GM21825 (cell line): Measurements from ENCODE around the gene PGS1.
"Not testable (repeated sequence)": the region's sequence is repeated elsewhere in the genome, so short reads cannot be mapped to it uniquely, and the experiment has no call there.

Experiments used
- ATAC-seq: cut with Tn5 transposase; IDR thresholded peaks from one replicate; pipeline ENCODE4 v1.9.1; 2021; ENCODE audit warnings: mild to moderate bottlenecking, moderate library complexity; ENCODE audit not compliant: unreplicated experiment

Gene PGS1, protein sequence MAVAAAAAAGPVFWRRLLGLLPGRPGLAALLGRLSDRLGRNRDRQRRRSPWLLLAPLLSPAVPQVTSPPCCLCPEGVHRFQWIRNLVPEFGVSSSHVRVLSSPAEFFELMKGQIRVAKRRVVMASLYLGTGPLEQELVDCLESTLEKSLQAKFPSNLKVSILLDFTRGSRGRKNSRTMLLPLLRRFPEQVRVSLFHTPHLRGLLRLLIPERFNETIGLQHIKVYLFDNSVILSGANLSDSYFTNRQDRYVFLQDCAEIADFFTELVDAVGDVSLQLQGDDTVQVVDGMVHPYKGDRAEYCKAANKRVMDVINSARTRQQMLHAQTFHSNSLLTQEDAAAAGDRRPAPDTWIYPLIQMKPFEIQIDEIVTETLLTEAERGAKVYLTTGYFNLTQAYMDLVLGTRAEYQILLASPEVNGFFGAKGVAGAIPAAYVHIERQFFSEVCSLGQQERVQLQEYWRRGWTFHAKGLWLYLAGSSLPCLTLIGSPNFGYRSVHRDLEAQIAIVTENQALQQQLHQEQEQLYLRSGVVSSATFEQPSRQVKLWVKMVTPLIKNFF

GRCh38 chr17:78378225-78379130, at the start of gene PGS1:
PGS1 (plus strand) TSS chr17:78378649; CDS start chr17:78378666, 17 bp downstream.
- peak; percentile 54 for ATAC-seq

GRCh38 chr17:78329263-78330059, 49.0 kb upstream of the PGS1 start:
- ATAC-seq: no peak

DNA sequence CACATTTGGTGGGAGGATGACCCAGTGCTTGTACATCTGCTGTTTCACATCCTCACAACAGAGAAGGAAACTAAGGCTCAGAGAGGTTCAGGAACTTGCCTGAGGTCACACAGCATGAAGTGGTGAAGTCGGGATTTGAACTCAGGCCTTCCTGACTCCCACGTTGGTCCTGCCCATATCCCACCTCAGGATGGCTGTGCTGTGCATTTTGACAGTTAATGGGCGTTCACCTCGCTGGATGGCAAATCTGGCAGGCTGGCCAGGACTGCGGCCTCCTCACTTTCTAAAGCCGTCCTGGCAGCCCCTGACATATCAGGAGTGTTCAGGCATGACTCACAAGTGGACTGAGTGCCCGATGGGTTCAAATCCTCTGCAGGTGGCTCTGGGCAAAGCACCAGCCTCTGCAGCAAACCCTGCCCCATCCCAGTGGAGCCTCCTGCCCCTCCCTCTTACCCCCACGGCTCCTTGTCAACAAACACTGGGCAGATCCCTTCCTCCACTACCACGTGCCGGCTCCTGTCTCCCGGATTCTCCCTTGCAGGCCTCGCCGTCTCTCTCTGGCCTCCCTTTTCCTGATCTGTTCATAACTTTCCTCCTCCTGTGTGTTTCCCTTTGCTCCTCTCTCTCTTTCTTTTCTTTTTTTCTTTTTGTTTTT, 47.8 kb upstream of the PGS1 start:
- ATAC-seq: no peak

- not testable (repeated sequence) for ATAC-seq
These were observed 47.1 kb upstream of the PGS1 start for GRCh38 chr17:78331355-78331754.

- ATAC-seq: no peak
These were observed 45.5 kb upstream of the PGS1 start for GRCh38 chr17:78332991-78333390.

GRCh38 chr17:78335209-78335608, 43.2 kb upstream of the PGS1 start:
- ATAC-seq: no peak

GRCh38 chr17:78337244-78338109, 41.0 kb upstream of the PGS1 start:
- peak; percentile 53 for ATAC-seq

DNA sequence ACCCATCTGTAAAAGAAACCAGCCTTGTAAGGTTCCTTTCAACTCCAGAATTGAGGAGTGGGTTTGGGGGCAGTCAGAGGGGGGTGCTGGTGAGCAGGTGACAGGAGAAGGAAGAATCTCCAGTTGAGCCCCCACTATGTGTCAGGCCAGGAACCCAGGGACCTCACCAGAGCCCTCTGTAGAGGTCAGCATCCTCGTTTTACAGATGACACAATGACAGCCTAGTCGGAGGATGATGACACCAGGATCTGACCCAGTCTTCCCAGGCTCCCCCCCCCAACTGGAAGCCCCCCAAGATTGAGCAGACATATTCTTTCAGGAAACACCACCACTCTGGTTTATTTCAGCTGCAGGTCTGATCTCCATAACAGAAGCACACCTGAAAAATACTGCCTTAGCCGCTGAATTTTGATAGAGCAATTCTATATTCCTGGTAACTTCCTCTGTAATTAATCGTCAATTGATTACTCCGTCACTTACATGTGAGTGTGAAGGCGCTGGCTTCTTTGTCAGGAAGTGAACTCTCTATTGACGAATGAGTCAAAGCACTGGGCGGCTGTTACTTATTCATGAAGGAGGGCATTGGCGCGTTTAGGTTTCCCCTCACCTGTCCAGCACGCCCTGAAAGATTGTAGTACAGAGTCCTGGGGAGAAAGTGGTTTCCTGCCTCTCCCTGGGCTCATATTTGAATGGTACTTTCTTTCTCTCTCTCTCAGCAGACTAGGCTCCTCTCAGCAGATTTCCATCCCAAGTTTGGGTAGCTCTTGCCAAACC, 39.8 kb upstream of the PGS1 start:
- no peak for ATAC-seq

DNA sequence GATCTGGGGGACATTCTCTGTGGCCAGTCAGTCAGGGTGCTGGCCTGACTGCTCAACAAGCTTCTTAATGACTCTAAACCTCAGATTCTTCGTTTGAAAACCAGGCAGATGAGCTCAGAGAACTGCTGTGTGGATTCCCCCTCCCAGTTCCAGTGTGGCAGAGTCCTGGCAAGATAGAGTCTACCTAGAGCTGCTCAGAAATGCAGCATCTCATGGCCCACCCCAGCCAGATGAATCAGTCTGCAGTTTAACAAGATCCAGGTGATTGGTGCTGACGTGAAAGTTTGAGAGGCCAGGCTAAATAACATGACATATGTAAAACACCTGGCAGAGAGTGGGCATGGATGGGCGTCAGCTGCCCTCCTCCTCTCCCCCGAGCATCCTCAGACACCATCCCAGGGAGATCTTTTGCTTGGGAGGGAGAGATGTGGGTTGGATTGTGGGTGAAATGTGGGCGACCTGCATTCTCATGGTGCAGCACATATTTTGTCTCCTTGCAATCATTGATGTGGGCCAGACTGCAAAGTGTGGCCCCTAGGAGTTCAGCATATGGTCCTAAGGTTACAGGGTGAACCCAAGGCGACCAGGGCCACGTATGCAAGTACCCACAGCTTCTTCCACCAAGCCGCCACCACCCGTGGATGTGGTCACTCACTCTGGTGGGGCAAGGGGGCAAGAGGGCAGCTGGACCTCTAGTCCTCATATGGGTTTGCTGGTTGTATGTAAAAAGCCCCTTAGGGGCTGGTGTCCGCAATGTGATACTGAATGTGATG, 38.1 kb upstream of the PGS1 start:
- ATAC-seq: no peak

GRCh38 chr17:78341559-78342448, 36.6 kb upstream of the PGS1 start:
- ATAC-seq: no peak

DNA sequence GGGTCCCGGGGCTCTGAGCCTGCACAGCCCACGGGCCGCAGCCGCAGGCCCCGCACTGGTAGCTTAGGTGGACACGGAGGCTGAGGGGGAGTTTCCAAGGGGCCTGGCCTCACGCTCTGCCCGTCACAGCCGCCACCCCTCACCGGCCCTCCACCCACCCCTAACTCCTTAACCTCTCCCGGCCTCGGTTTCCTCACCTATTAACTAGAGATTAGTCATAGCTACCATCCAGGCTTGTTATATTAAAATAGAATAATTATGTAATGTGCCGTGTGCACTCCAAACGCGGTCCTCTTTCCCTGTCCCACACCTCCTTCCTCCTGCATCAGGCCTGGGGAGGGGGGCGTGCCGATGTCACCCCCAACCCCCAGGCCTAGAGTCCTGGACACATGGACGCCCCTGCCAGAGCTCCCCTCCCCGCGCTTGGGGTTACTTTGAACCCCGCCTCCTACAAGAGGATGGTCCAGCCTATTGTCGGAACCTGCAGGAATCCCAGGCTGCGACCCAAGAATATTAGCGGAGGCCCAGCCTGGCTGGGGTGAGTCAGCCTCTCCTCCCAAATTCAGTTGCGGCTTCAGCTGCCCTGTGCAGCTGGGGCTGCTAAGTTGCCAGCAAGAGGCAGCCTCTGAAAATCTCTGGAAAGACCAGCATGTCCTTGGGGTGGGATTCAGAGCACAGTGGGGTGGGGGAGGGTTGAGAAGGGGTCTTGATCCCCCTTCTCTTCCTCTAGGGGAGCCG, 35.8 kb upstream of the PGS1 start:
- ATAC-seq: no peak

GRCh38 chr17:78343187-78343542, 35.3 kb upstream of the PGS1 start:
- no peak for ATAC-seq

DNA sequence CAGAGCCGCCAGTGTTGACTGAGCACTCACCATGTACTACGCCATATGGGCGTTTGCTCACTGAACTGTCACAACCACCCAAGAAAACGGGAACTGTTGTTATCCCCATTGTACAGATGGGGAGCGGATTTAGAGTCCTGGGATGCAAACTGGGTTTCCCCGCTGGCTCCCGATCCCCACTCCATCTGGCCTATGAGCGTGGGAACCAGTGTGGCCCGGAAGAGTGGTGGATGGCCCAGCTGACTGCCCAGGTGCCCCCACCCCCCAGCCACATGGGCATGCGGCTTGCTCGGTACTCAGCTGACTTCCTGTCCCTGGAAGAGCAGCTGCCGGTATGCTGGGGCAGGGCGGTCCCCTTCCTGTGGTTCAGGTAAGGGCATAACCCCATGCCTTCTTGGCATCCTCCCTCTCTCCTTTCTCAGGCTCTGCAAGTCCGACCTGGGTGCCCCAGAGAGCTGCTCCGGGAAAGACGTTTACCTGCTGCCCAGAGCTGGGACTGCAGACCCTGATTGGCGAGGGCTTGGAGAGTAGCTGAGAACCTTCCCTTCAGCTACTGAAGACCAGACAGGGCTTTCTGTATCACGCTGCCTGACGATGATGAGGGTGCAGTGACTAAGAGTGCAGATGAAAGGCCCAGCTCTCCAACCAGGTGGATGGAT, 34.8 kb upstream of the PGS1 start:
- no peak for ATAC-seq

DNA sequence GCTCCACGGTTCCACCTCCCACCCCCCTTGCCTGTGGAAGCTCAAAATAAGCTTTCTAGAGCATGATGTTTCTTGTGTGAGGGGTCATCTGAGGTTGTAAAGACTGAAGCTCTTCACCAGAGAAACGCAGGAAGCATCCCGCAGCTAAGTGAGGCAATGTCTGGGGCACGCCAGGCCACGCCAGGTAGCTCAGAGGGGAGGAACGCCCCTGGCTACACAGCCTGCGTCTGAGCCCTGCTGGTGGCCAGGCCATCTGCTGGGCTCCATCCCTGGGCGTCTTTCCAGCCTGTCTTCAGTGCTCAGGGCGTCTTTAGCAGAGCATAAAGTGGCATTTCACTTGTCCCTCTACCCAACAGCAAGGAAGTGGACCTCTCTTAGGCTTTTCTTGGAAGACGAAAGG, 33.8 kb upstream of the PGS1 start:
- no peak for ATAC-seq

DNA sequence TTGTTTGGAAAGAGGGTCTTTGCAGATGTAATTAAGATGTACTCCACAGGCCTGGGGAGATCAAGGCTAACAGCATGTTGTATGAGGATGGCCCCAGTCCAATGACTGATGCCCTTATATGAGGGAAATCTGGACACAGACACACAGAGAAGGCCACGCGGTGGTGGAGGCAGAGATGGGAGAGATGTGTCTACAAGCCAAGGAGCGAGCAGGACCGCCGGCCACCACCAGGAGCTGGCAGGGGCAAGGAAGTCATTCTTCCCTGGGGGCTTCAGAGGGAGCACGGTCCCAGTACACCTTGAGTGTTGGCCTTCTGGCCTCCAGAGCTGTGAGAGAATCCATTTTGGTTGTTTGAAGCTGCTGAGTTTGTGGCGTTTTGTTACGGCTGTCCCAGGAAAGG, 33.3 kb upstream of the PGS1 start:
- no peak for ATAC-seq
